SK-N-MC (cell line): Measurements from ENCODE around the gene TCF12.

Source experiments
- EZH2 ChIP-seq: fragments of 200-600 bp; sonication (generic); IDR thresholded peaks from one replicate; pipeline ENCODE4 v1.6.1; 2017; ENCODE audit warnings: antibody characterized with exemption
- POLR2AphosphoS5 ChIP-seq: IDR thresholded peaks from 2 replicates; pipeline ENCODE4 v1.6.1; 2012; ENCODE audit warnings: mild to moderate bottlenecking, low read depth, low read length, borderline replicate concordance

DNA sequence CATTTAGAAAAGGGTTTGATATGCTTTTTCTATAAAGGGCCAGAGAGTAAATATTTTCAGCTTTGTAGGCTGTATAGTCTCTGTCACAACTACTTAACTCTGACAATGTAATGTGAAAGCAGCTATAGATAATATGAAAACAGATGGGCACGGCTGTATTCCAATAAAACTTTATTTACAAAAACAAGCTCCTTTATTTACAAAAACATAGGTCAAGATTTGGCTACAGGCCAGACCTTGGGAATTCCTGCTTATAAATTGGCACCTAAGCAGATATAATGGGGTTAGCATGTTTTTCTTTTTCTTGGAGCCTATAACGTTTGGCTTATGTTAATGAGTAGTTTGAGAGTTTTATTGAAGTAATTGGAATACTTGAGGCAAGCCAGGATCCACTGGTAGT lies 338.5 kb downstream of the TCF12 start:
- TF ChIP-seq EZH2 (no peak), POLR2AphosphoS5 (no peak)
